DOHH2 (cell line): ENCODE data around the gene OBP2B.

ENCODE experiments used
- CTCF ChIP-seq: fragments of 200-600 bp; sonication (generic); IDR thresholded peaks from one replicate; pipeline ENCODE4 v1.5.1; 2014; ENCODE audit warnings: antibody characterized with exemption, mild to moderate bottlenecking, low read depth, low read length; ENCODE audit not compliant: poor library complexity, severe bottlenecking
- EZH2phosphoT487 ChIP-seq: fragments of 200-600 bp; sonication (generic); IDR thresholded peaks from 2 replicates; pipeline ENCODE4 v1.6.1; 2017; ENCODE audit warnings: borderline replicate concordance, mild to moderate bottlenecking, antibody characterized with exemption, low read length, moderate library complexity, mixed read lengths

DNA sequence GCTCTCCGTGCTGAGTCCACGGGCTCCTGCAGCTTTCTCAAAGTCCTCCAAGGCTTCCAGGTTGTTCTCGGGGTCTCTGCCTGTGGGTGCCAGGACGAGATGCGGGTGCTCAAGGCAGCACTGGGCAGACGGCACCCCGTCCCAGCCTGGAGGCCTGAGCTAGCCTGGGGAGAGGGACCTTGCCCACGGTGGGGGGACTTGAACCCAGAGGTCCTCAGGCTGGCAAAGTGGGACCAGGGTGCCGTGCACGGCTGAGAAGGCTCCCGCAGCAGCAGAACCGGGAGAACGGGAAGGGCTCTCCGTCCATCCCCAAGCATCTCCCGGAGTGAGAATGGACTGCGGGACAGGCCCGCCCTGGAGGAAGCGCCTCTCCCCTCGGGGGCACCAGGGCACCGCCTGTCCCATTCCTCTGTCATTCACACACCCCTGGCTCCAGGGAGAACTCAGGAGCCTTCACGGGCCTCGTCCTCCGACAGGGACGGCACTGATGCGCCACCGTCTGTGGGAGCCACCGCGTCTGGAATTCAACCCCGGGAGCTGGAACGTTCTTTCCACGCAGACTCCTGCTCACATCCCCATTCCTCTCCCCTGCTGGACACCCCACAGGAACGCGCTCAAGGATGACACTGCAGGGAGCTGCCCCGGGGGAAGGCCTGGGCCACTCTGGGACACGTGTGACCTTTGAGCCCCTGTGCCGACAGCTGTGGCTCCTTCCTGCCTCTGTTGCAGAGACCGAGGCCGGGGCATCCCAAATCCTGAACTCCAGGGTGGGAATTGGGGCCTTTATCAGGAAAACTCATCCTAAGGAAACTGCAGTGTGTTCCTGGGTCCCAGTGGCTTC lies 16.3 kb upstream of the OBP2B start:
- no peak for TF ChIP-seq CTCF
- no peak for TF ChIP-seq EZH2phosphoT487
